Activated CD8-positive, alpha-beta memory T cell treated with anti-CD3 and anti-CD28 coated beads, Interleukin-2, amount 50 U/mL, for 48 hours (primary cell): ENCODE results near the gene AKAP12.

Experiments used
- DNase-seq: peaks from one replicate; pipeline ENCODE4 v3.0.0-alpha.2; 2020

Gene AKAP12

DNA sequence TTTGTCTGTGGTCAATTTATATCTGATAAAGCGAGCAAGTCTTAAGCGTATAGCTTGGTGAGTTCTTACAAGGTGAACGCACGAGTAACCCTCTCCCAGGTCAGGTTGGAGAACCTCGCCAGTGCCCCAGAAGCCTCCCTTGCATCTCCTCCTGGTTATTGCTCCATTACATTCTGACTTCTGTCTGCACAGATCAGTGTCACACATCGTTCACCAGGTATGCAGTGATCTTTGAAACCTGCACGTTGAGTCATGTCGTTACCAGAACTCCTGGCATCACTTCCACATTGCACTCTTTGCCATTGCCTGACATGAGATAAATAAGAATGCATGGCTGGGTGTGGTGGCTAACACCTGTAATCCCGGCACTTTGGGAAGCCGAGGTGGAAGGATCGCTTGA, 44.2 kb downstream of the AKAP12 start:
- DNase-seq, result no peak

GRCh38 chr6:151284548-151285017, 44.8 kb downstream of the AKAP12 start:
- DNase-seq, result no peak

DNA sequence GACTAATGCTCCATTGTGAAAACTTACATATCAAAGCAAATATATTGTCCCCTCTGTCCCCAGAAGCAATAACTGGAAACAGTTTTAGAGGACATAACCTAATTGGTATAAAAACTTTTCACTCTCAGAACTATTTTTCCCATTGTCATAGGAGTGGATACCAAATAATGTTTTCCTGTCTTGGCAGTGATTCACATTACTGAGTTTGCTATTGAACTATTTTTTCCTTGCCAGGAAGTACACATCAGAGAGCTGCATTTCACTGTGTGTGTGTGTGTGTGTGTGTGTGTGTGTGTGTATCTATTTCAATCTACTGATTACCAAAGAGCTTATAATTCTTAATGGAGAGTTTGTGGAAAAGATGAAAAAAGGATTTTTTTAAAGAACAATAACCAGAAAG, 45.4 kb downstream of the AKAP12 start:
- no peak for DNase-seq

DNA sequence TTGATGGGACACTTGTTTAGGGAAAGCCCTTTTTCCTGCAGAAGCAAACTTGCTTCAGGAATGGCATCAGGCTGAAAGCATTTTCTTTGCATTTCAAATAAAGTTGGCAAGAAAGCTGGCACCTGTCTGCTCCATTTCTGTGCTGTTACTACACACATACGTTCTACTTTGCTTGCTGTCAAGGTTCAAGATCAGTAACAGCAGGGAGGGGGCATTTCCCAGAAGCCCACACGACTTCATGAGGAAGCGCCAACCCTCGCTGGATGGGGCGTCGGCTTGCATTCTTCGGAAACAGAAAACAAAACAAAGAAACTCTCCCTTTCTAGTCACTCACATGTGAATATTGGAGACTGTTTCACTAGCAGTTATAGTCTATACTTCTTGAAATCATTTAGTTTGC, 46.4 kb downstream of the AKAP12 start:
- no peak for DNase-seq

DNA sequence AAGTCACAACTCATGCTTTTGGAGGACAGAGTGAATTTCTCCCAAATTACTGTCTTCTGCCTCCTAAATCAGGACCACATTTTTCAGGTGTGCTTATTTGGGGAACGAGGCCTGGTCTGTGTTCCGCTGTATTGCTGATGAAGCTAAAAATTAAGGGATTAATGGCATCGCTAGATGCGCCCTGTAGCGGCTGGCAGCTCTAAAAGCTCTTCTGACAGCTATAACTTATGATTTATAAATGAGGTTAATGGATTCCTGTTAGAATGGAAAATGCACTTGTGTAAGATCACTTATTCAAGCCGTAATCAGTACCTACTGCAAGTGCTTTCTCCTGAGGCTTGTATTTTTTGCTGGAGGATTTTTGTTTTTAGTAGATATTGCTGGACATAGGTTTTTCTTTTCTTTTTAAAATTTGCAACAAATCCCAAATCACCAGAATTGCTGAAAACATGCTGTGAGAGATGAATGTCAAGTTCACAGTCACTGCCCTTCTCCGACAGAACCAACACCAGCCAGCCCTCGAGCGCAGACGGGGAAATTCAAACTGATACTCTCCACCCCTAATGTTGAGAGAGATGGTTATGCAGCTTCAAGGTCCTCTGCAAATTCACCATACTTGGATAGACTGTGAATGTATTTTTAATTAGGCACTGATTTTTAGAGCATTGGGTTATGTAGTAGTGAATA, 49.1 kb downstream of the AKAP12 start:
- DNase-seq, result no peak

GRCh38 chr6:151289399-151290007, 49.7 kb downstream of the AKAP12 start:
- no peak for DNase-seq

GRCh38 chr6:151290877-151291721, 51.3 kb downstream of the AKAP12 start:
- no peak for DNase-seq

- DNase-seq, result no peak
Measured at GRCh38 chr6:151291722-151292059, 51.9 kb downstream of the AKAP12 start.

DNA sequence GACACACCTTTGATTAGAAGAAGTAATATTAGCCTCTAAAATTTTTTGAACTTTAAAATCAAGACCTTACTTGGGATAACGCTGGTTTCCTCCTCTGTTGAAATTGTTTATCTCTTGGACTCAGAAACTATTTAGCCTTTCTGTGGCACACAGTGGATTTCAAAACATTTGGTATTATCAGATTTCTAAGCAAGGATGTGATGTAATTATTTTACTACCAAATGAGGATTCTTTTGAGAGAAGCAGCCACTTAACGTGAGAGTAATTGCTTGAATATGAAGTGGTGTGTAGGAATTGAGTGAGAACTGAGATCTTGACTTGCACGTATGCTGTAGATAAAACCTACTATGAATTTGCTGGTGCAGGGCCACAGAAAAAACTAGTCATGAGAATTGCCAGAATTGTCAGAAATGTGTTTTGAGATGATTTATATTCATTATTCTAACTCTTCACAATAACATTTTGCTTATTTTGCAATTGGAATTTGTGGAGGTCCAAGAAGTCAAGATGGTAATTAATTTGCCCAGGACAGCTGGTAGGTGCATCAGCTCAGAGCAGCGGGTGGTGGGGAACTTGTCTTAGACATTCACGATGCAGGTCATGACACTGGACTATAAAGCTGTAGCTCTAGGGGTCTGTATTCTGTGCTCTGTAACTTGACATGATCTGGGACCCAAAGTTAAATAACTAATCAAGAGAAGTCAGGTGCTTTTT, 53.4 kb downstream of the AKAP12 start:
- no peak for DNase-seq

- no peak for DNase-seq
Measured at GRCh38 chr6:151293688-151294016, 53.9 kb downstream of the AKAP12 start.

DNA sequence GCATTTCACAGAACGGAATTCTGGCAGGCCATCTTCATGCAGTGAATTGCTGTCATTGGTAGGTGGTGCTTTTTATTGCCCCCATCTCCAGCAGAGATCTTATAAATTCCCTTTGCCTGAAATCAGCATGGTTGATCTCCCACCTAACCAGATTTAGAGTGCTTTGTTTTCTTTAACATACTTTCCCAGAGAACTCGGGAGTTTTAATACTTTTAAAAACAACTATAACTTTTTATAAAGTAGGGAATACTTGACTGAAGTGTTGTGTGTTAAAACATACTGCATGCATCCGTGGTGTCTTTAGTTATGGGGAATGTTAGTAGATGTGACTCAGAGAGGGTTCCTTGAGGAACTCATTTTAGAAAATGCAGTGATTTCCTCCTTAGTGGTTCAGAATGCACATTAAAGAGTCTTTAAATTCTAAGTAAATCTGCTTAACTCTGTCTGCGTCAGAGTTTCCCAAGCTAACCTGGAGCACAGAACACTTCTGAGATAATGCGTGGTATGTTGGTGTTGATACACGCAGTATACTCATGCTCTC, 54.9 kb downstream of the AKAP12 start:
- no peak for DNase-seq

- DNase-seq, result no peak
Measured at GRCh38 chr6:151297886-151298285, 58.1 kb downstream of the AKAP12 start.

GRCh38 chr6:151299011-151299410, 59.2 kb downstream of the AKAP12 start:
- DNase-seq, result no peak

GRCh38 chr6:151300267-151300991, 60.7 kb downstream of the AKAP12 start:
- no peak for DNase-seq

DNA sequence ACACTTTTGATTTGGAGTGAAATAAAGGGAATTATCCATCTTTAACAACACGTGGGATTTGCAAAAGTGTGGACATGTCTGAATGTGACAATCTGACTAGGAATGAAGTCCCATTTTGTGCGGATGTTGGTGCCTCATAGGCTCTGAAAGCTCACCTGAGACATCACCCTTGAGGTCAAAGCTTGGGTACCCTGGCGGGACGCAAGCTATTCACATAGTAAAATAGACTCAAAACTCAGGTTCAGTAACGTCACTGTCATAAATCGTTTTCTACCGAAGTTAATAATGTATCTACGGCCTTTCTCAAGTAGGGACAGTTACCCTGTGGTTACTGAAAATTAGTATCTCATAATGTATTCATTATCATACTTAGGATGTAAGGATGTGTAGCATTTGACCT, 61.8 kb downstream of the AKAP12 start:
- no peak for DNase-seq

- no peak for DNase-seq
Measured at GRCh38 chr6:151303231-151303630, 63.5 kb downstream of the AKAP12 start.

DNA sequence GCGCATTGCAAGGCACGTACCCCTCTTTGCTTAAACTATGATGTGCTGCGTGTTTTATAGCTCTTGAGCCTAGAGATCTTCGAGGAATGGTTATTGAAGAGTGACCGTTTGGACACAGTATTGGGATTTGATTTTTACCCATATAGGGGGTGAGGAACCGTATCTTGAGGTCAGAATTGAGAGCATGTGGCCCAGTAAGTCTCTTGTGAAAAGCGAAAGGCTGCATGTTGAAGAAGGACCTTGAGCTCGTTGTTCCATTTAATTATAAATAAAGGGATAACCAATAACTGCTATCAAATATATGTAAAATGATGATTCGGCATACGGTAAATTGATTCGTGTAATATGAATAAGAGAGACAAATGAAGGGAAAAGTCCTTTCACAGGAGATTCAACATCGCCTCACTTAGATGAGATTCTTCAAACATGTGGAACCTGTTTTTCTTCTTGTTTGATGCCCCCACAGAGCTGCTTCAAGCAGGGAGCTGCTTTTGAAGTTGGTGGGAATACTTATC, 66.6 kb downstream of the AKAP12 start:
- DNase-seq, result no peak

GRCh38 chr6:151307501-151307900, 67.7 kb downstream of the AKAP12 start:
- no peak for DNase-seq

GRCh38 chr6:151309619-151310018, 69.9 kb downstream of the AKAP12 start:
- DNase-seq, result no peak

DNA sequence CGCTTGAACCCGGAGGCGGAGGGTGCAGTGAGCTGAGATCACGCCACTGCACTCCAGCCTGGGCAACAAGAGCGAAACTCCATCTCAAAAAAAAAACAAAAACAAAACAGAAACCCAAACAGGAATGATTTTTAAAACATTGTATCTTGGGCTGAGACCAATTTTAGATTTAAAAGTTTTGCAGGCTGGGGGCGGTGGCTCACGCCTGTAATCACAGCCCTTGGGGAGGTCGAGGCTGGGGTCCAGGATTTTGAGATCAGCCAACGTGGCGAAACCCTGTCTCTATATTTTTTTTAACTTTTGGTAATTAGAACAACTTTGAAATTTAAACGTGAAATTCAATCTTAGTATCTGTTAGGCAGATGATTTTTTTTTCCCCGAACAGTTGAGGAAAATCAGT, 70.5 kb downstream of the AKAP12 start:
- no peak for DNase-seq

- DNase-seq, result no peak
Measured at GRCh38 chr6:151310852-151311767, 71.3 kb downstream of the AKAP12 start.
